PC-9 (cell line): ENCODE results near the gene GMIP. TPM values are rescaled to one million over a fixed set of nuclear protein-coding genes. Genes with fewer than 3 reads are reported as not detected.

Source experiments
- BruUV-seq: library from RNA; stranded (reverse); fragments of 400-500 nt; replicated peaks from 2 replicates; lab custom pipeline; 2021; lab: Mats Ljungman, UMichigan
- CTCF ChIA-PET: fragments of 300-600 bp; sonication (Branson Sonifier 250); formaldehyde crosslinking; loops from one replicate; lab custom pipeline; 2022; ENCODE audit warnings: antibody characterized with exemption; lab: Charles Lee
- POLR2A ChIA-PET: fragments of 300-600 bp; sonication (Branson Sonifier 250); formaldehyde crosslinking; loops from one replicate; lab custom pipeline; 2022; ENCODE audit warnings: antibody characterized with exemption; ENCODE audit not compliant: unreplicated experiment; lab: Charles Lee
- DNase-seq, 2 experiments: peaks; one replicate each; pipeline versions ENCODE4 v3.0.0 to v3.0.0-alpha.2; 2015 to 2022; ENCODE audit warnings: mixed read lengths in 1 of 2
- H2AFZ ChIP-seq: fragments of 200-600 bp; sonication (generic); 2 replicates; pipeline ENCODE4 v1.8.1; 2017; ENCODE audit warnings: antibody characterized with exemption
- H3F3A ChIP-seq: fragments of 200-600 bp; sonication (generic); 2 replicates; pipeline ENCODE4 v1.8.1; 2017; ENCODE audit warnings: antibody characterized with exemption, mild to moderate bottlenecking, low read depth; ENCODE audit not compliant: insufficient read depth
- H3K27ac ChIP-seq: fragments of 200-600 bp; sonication (generic); 2 replicates; pipeline ENCODE4 v1.6.1; 2016; ENCODE audit warnings: mixed run types
- H3K27me3 ChIP-seq: fragments of 200-600 bp; sonication (generic); 2 replicates; pipeline ENCODE4 v1.6.1; 2016; ENCODE audit warnings: low read depth, mixed run types; ENCODE audit not compliant: insufficient read depth
- H3K36me3 ChIP-seq: fragments of 200-600 bp; sonication (generic); 2 replicates; pipeline ENCODE4 v1.6.1; 2016; ENCODE audit warnings: low read depth, mixed run types
- H3K4me1 ChIP-seq: fragments of 200-600 bp; sonication (generic); replicated peaks from 2 replicates; pipeline ENCODE4 v1.6.1; 2016; ENCODE audit warnings: mixed run types; ENCODE audit not compliant: insufficient read depth
- H3K4me2 ChIP-seq: fragments of 200-600 bp; sonication (generic); 2 replicates; pipeline ENCODE4 v1.6.1; 2017; ENCODE audit warnings: mixed run types
- H3K4me3 ChIP-seq: fragments of 200-600 bp; sonication (generic); 2 replicates; pipeline ENCODE4 v1.6.1; 2016; ENCODE audit warnings: mixed run types
- H3K79me2 ChIP-seq: fragments of 200-600 bp; sonication (generic); 2 replicates; pipeline ENCODE4 v1.6.1; 2017; ENCODE audit warnings: low read depth, mixed run types
- H3K9me2 ChIP-seq: fragments of 200-600 bp; sonication (generic); 2 replicates; pipeline ENCODE4 v1.8.1; 2017; ENCODE audit warnings: mild to moderate bottlenecking; ENCODE audit not compliant: insufficient read depth
- H3K9me3 ChIP-seq: fragments of 200-600 bp; sonication (generic); 2 replicates; pipeline ENCODE4 v1.8.1; 2016; ENCODE audit warnings: low read depth; ENCODE audit not compliant: insufficient read depth
- H4K20me1 ChIP-seq: fragments of 200-600 bp; sonication (generic); 2 replicates; pipeline ENCODE4 v1.8.1; 2017; ENCODE audit not compliant: insufficient read depth
- CTCF ChIP-seq: fragments of 200-600 bp; sonication (generic); conservative IDR thresholded peaks from 2 replicates; pipeline ENCODE4 v1.6.1; 2017; ENCODE audit warnings: mixed run types, antibody characterized with exemption, mild to moderate bottlenecking, moderate library complexity
- EZH2 ChIP-seq: fragments of 200-600 bp; sonication (generic); IDR thresholded peaks from 2 replicates; pipeline ENCODE4 v1.8.0; 2017; ENCODE audit warnings: antibody characterized with exemption, low read depth
- intact Hi-C: fragments of 100-400 bp; cut with micrococcal nuclease; formaldehyde crosslinking; loops from one replicate; pipeline ENCODE4 v1.10.0; 2022; ENCODE audit not compliant: unreplicated experiment
- total RNA-seq: library from RNA; stranded (reverse); gene quantifications from 2 replicates; pipeline ENCODE4 v1.2.3, GENCODE V29; 2021

The GMIP gene
- total RNA-seq, 1 experiment from 2014 or later: 15.4 TPM

DNA sequence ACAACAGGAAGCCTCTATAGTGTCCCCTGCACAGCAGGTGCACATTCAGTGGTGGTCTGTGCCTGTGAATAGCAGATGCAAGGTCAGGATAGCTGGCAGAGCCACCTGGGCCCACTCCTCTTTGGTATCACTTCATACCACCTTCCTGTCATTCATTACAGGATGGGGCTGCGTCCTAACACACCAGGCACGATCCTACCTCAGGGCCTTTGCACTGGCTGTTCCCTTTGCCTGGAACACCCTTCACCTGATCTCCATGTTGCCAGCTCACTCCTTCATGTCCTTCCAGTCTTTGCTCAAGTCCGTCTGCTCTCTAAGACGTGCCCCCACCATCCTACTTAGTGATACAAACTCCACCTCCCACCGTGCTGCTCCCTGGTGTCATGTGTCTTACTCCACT lies 10.8 kb downstream of the GMIP start:
- Histone ChIP-seq H2AFZ (no peak overlapping the region), H3K9me3 (no peaks in the 10 kb centered on the region), H3K27me3 (no peaks in the 10 kb centered on the region), H3K4me3 (no peak overlapping the region), H3K4me2 (no peak overlapping the region), H3F3A (peaks cover 33% of the 10 kb centered on the region; the same call in 1 of the 2 replicates), H3K79me2 (no peaks in the 10 kb centered on the region), H3K9me2 (no peaks in the 10 kb centered on the region), H3K36me3 (peaks cover 12% of the 10 kb centered on the region; the same call in 1 of the 2 replicates), H3K4me1 (no peaks in the 10 kb centered on the region), H3K27ac (no peak overlapping the region), H4K20me1 (no peaks in the 10 kb centered on the region)
- DNase-seq: no peak
- no peak for TF ChIP-seq EZH2
- TF ChIP-seq CTCF: no peak
- BruUV-seq: no TSS peak
- ChIA-PET POLR2A (no interaction called here), CTCF (no interaction called here)
- intact Hi-C loops: no loop called here

GRCh38 chr19:19631346-19631745 lies 12.1 kb downstream of the GMIP start:
- no TSS peak for BruUV-seq
- CTCF ChIA-PET: no interaction called here
- intact Hi-C loops: no loop called here

DNA sequence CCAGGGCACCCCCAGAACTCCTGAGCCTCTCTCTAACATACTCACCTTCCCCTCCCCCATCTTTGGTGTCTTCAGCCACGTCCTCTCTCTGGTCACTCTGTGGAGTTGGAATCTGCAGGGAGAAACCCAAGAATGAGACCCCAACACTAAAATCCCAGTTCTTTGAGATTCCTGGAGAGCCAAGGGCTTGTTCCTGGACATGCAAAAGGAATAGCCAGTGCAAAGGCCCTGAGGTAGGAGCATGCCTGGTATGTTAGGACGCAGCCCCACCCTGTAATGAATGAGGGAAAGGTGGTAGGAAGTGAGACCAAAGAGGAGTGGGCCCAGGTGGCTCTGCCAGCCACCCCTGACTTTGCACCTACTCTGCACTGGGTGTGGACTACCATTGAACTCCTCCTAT lies 13.0 kb downstream of the GMIP start:
- BruUV-seq: no TSS peak
- H3K9me3 ChIP-seq: no peaks in the 10 kb centered on the region
- H3K36me3 ChIP-seq: peaks cover 12% of the 10 kb centered on the region; the same call in 1 of the 2 replicates
- peaks cover 5% of the 10 kb centered on the region; the same call in 1 of the 2 replicates for H3K4me1 ChIP-seq
- TF ChIP-seq CTCF (no peak), EZH2 (no peak)
- H3F3A ChIP-seq: peaks cover 39% of the 10 kb centered on the region; the same call in 1 of the 2 replicates
- intact Hi-C loops: no loop called here
- no peak overlapping the region for H3K27ac ChIP-seq
- ChIA-PET CTCF (no interaction called here), POLR2A (no interaction called here)
- no peaks in the 10 kb centered on the region for H4K20me1 ChIP-seq
- no peak for DNase-seq
- H3K79me2 ChIP-seq: no peaks in the 10 kb centered on the region
- no peak overlapping the region for H2AFZ ChIP-seq
- H3K4me3 ChIP-seq: no peak overlapping the region
- no peak overlapping the region for H3K4me2 ChIP-seq
- no peaks in the 10 kb centered on the region for H3K9me2 ChIP-seq
- no peaks in the 10 kb centered on the region for H3K27me3 ChIP-seq

More at GRCh38 chr19:19631346-19631745, 12.1 kb downstream of the GMIP start:
- Histone ChIP-seq H4K20me1 (no peaks in the 10 kb centered on the region), H3K27ac (no peak overlapping the region), H3F3A (peaks cover 39% of the 10 kb centered on the region; the same call in 1 of the 2 replicates), H3K9me3 (no peaks in the 10 kb centered on the region), H3K27me3 (no peaks in the 10 kb centered on the region), H3K4me3 (no peak overlapping the region), H3K36me3 (peaks cover 12% of the 10 kb centered on the region; the same call in 1 of the 2 replicates), H3K9me2 (no peaks in the 10 kb centered on the region), H2AFZ (no peak overlapping the region), H3K4me1 (peaks cover 5% of the 10 kb centered on the region; the same call in 1 of the 2 replicates), H3K4me2 (no peak overlapping the region), H3K79me2 (no peaks in the 10 kb centered on the region)
- TF ChIP-seq EZH2: no peak
- TF ChIP-seq CTCF: no peak
- POLR2A ChIA-PET: interaction anchor here (0.5 to 0.6 kb wide), 2 partner anchors 275 to 326 kb away, joined by 4 to 6 read pairs; no protein-coding TSS in a partner anchor
- no peak for DNase-seq
